Skeletal muscle cell (primary cell): ENCODE data around the gene CRISP1.
"Not testable (repeated sequence)": the region's sequence is repeated elsewhere in the genome, so short reads cannot be mapped to it uniquely, and the experiment has no call there.

Source experiments
- DNase-seq: peaks from one replicate; pipeline ENCODE4 v3.0.0-alpha.2; 2010; ENCODE audit warnings: low read depth
- H3K4me3 ChIP-seq: 2 replicates; pipeline ENCODE4 v1.5.1; 2011; ENCODE audit warnings: low read depth, mild to moderate bottlenecking, control low read depth, low read length, moderate library complexity

CRISP1 gene, protein sequence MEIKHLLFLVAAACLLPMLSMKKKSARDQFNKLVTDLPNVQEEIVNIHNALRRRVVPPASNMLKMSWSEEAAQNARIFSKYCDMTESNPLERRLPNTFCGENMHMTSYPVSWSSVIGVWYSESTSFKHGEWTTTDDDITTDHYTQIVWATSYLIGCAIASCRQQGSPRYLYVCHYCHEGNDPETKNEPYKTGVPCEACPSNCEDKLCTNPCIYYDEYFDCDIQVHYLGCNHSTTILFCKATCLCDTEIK

GRCh38 chr6:49866485-49866943 lies at the start of gene CRISP1:
Gene CRISP1 (minus strand): TSS chr6:49866535. CDS start chr6:49857400, 9,135 bp downstream.
- H3K4me3 ChIP-seq, result no peak within 1 kb of the TSS
- no peak for DNase-seq

- H3K4me3 ChIP-seq, result no peak overlapping the region
- no peak for DNase-seq
Measured at GRCh38 chr6:49915035-49915434, 48.7 kb upstream of the CRISP1 start.

- DNase-seq, result no peak
- no peak overlapping the region for H3K4me3 ChIP-seq
Measured at GRCh38 chr6:49913636-49914375, 47.5 kb upstream of the CRISP1 start.

GRCh38 chr6:49912196-49912595 lies 45.9 kb upstream of the CRISP1 start:
- DNase-seq, result no peak
- H3K4me3 ChIP-seq, result no peak overlapping the region

DNA sequence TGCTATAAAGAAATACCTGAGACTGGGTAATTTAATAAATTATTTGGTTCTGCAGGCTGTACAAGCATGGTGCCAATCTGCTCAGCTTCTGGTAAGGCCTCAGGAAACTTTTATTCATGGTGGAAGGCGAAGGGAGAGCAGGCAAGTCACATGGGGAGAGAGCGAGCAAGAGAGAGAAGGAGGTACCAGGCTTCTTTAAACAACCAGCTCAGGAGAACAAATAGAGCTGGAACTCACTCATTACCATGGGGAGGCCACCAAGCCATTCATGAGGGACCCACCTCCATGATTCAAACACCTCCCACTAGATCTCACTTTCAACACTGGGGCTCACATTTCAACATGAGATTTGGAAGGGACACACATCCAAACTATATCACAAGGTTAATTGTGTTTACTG lies 44.9 kb upstream of the CRISP1 start:
- H3K4me3 ChIP-seq, result no peak overlapping the region
- DNase-seq, result no peak

DNA sequence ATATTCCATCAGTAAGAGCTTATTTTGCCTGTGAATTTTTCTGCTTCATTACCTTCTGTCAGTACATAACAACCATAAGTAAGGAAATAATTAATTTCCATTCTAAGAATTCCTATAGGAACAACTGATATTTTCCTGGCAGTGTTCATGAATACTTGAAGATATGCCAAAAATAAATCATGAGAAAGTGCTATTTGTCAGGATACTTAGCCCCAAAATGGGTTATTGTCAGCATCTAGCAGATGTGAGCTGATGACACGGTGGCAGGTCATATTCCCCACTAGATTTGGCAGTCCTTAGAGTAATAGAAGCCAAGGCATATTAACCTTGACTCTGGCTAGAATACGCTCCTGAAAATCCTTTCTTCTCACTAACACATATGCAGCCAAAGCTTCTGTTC lies 43.2 kb upstream of the CRISP1 start:
- H3K4me3 ChIP-seq, result no peak overlapping the region
- DNase-seq, result no peak

DNA sequence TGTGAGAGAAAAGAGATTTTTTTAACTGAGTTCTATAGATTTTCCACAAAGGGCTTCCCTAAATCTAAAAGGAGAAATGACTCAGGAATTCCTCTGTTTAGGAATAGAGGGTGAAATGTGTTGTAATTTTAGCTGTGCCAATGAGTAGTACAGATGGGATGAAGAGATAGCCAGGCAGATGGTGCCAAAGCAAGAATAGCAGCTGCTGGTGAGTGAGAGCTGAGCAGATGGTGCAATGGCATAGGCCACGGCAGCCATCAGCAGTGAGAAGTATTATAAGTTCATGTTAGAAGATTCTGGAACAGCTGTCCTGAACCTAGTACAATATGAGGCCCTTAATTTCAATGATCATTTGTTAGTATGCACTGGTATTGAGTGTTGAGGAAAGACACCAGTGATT lies 40.2 kb upstream of the CRISP1 start:
- H3K4me3 ChIP-seq, result no peak overlapping the region
- DNase-seq, result peak; percentile 6

DNA sequence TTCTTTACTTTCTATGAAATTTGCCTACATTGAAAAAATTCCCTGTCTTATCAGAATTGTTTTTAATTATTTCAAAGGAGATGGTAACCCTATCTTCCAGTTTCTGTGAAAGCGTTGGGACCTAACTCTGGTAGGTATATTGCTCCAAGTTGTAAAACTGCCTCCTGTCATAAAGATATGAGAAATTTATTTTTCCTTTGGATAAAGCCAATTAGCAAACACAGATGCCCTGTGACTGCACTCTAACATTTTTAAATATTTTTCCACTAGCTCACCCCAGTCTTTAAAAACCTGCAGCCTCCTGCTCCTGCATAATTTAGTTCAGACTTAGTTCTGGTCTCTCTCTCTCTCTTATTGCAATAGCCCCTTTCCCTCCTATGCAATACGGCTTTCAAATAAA lies 39.0 kb upstream of the CRISP1 start:
- DNase-seq, result no peak
- no peak overlapping the region for H3K4me3 ChIP-seq

GRCh38 chr6:49902856-49903255 lies 36.5 kb upstream of the CRISP1 start:
- DNase-seq, result no peak
- no peak overlapping the region for H3K4me3 ChIP-seq

GRCh38 chr6:49898904-49899566 lies 32.7 kb upstream of the CRISP1 start:
- DNase-seq, result no peak
- H3K4me3 ChIP-seq, result no peak overlapping the region

DNA sequence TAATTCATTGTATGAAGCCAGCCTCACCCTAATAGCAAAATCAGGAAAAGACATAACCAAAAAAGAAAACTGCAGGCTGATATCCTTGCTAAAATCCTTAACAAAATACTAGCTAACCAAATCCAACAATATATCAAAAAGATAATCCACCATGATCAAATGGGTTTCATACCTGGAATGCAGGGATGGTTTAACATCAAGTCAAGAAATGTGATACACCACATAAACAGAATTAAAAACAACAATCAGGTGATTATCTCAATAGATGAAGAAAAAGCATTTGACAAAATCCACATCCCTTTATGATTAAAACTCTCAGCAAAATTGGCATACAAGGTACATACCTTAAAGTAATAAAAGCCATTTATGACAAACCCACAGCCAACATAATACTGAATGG lies 29.2 kb upstream of the CRISP1 start:
- not testable (repeated sequence) for DNase-seq, H3K4me3 ChIP-seq

GRCh38 chr6:49892280-49892679 lies 25.9 kb upstream of the CRISP1 start:
- no peak for DNase-seq
- H3K4me3 ChIP-seq, result no peak overlapping the region

- no peak overlapping the region for H3K4me3 ChIP-seq
Measured at GRCh38 chr6:49890988-49891387, 24.7 kb upstream of the CRISP1 start.

DNA sequence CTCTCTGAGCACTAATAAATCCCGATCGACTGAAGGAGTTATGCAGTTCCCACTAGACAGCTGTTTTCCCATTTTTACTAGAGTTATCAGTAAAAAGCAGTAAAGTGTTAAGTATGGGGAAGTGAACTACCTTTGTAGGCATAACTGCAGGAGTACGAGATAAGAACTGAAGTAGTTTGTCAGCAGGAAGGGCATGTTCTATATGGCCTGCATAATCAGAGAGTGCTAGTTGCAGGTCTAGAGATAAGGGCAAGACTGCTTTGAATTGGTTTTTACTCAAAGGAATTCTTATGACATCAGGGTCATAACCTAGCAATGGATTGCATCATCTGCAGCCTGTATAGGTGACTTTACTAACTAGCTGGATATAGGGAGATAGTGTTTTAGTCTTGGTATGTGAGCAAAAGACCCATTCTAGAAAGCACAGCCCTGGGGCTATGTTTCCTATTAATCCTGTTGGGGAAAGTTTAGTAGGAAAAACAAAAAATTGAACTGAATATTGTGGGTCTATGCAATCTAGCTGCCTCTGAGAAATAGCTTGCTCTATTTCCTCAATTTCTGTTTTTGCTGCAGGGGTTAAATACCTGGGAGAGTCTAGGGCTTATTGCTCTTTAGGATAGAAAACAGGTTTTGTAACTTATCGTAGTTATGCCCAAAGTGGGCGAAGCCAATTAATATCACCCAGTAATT lies 22.6 kb upstream of the CRISP1 start:
- H3K4me3 ChIP-seq, result no peak overlapping the region
- DNase-seq, result no peak

More at GRCh38 chr6:49890988-49891387, 24.7 kb upstream of the CRISP1 start:
- DNase-seq, result no peak

- H3K4me3 ChIP-seq, result no peak overlapping the region
Measured at GRCh38 chr6:49868951-49869529, 2.7 kb upstream of the CRISP1 start.

GRCh38 chr6:49856282-49856681 lies 10.1 kb downstream of the CRISP1 start:
- H3K4me3 ChIP-seq, result no peak overlapping the region
- DNase-seq, result no peak

More at GRCh38 chr6:49868951-49869529, 2.7 kb upstream of the CRISP1 start:
- DNase-seq, result no peak

GRCh38 chr6:49855221-49855620 lies 11.1 kb downstream of the CRISP1 start:
- no peak overlapping the region for H3K4me3 ChIP-seq
- no peak for DNase-seq

GRCh38 chr6:49852975-49853374 lies 13.4 kb downstream of the CRISP1 start:
- no peak overlapping the region for H3K4me3 ChIP-seq
- DNase-seq, result no peak

DNA sequence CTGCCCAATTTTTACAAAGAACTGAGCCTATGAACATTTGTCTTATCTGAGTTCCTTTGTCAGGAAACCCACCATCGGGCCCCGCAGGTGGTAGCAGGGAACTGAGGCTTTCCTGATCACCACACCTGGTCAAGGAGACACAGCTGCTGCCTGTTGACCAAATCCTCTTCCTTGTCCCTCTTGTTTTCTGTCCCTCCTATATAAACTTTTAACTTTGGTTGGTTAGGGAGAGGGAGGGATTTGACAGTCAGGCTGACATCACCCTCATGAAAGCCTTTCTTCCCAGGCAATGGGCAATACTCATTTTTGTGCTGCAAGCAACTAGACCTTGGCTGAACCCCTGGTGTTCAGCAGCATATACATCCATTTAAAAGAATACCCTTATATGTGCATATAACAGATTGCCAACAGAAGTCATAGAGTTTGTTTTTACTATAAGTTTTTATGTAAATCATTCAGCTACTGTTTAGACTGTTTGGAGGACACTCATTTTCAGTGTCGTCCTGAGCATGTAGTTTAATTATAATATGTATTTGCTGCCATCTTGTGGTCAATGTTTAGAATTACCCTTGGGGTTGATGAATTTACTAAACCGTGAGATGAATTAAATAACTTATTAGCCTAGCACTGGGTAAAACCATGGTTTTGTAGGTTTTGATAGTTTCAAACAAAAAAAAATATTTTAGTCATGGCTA lies 17.0 kb downstream of the CRISP1 start:
- no peak overlapping the region for H3K4me3 ChIP-seq
- peak; percentile 3 for DNase-seq
